ENCODE data around the gene MFAP4. TPM values are rescaled to one million over a fixed set of nuclear protein-coding genes. Genes with fewer than 3 reads are reported as not detected.

MFAP4 gene
- total and polyA plus RNA-seq, 4 donors: 2.1 to 13.3 (median 5.7) TPM

DNA sequence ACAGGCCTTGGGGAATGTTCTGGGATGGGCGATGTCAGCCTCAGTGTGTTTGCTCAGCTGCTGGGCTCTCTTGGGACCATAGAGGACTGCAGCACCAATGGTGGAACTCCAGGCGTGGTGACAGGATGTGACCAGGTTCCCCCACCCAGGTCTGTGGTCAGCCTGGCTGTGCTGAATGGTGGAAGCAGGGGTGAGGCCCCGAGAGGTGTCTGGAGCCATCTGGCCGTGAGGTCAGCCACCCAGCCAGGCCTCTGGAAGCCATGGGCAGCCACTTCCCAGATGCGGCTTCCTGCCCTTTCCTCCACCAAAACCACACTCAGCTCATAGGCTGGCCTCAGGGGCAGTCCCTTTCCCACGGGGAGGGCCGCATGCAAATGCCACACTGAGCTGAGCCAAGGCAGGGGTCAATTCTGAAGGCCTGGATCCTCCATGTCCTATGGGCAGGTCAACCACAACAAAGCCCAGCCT, 16.5 kb downstream of the MFAP4 start:
- WGBS: 73% methylated on average over 7 of the region's 7 CpGs
- Histone ChIP-seq H3K9ac (ENCODE audit: low read depth in 1 of 2, low read length in 2 of 2) (no peak overlapping the region), H3K27me3 (ENCODE audit: control insufficient read depth in 4 of 4, insufficient read depth in 4 of 4, low read length in 3 of 4) (no peaks in the 10 kb centered on the region), H3K4me1 (ENCODE audit: control insufficient read depth in 4 of 4, insufficient read depth in 4 of 4, low read length in 3 of 4) (peaks cover 0 to 4% (median under 1%) of the 10 kb centered on the region in 4 donors), H3K4me3 (ENCODE audit: low read depth in 1 of 3, low read length in 3 of 3) (no peak overlapping the region), H3K9me3 (ENCODE audit: control insufficient read depth in 4 of 4, low read length in 3 of 4) (no peaks in the 10 kb centered on the region), H3K36me3 (ENCODE audit: control insufficient read depth in 4 of 4, insufficient read depth in 3 of 4, low read depth in 1 of 4, low read length in 3 of 4) (no peaks in the 10 kb centered on the region), H3K27ac (ENCODE audit: low read depth in 1 of 2, low read length in 2 of 2) (no peak overlapping the region)
- peak; percentile 32 for DNase-seq (ENCODE audit: low spot score)
- TF ChIP-seq RXRA (IDR thresholded peaks at IDR 0.05): peak in 1 of 2 donors; percentile 13
- TF ChIP-seq, protein P1, sequence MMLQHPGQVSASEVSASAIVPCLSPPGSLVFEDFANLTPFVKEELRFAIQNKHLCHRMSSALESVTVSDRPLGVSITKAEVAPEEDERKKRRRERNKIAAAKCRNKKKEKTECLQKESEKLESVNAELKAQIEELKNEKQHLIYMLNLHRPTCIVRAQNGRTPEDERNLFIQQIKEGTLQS (IDR thresholded peaks at IDR 0.05): no peak

DNA sequence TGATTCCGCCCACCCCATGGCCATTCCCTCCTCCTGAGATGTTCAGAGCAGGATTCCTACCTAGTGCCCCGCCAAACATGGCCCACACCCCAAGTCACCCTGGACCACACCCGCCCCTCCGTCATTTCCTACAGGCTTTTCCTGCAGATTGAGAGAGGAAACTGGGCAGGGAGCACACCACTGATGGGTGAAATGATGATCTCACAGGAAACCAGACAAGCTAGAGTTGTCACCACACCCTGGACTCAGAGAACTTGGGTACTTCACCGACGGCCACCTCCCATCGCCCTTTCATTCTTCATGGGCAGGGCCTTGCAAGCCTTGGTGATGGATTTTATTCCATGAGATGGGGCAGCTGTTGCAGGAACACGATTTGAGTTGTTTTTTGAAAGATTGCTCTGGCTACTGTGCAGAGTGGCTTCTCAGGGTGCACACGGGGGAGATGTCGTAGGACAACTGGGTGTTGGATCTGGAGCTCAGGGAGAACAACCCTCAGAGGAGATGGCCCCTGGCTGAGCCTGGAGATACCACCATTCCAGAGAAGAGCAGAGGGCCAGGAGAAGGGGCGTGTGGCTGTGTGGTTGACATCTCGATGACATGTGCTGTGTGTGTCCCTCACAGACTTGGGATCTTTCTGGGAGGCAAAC, 17.0 kb downstream of the MFAP4 start:
- H3K9ac ChIP-seq (ENCODE audit: low read depth in 1 of 2, low read length in 2 of 2): no peak overlapping the region
- 81% methylated on average over 12 of the region's 12 CpGs for WGBS
- TF ChIP-seq RAD21 (IDR thresholded peaks at IDR 0.05) (no peak), RXRA (IDR thresholded peaks at IDR 0.05) (no peak), GABPA (IDR thresholded peaks at IDR 0.05 in 1 of 2, conservative IDR thresholded peaks at IDR 0.05 in 1 of 2) (no peak), NR2F2 (IDR thresholded peaks at IDR 0.05) (no peak), SP1 (IDR thresholded peaks at IDR 0.05) (no peak), FOXA1 (IDR thresholded peaks at IDR 0.05) (no peak), HNF4G (IDR thresholded peaks at IDR 0.05) (no peak), JUND (IDR thresholded peaks at IDR 0.05) (no peak), FOXA2 (IDR thresholded peaks at IDR 0.05) (no peak), TAF1 (conservative IDR thresholded peaks at IDR 0.05) (no peak), YY1 (IDR thresholded peaks at IDR 0.05) (no peak), EGR1 (IDR thresholded peaks at IDR 0.05; ENCODE audit: low read depth in 2 of 2) (no peak), HNF4A (conservative IDR thresholded peaks at IDR 0.05) (no peak)
- TF ChIP-seq, protein P2, sequence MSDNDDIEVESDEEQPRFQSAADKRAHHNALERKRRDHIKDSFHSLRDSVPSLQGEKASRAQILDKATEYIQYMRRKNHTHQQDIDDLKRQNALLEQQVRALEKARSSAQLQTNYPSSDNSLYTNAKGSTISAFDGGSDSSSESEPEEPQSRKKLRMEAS (IDR thresholded peaks at IDR 0.05): no peak
- TF ChIP-seq, protein P3, sequence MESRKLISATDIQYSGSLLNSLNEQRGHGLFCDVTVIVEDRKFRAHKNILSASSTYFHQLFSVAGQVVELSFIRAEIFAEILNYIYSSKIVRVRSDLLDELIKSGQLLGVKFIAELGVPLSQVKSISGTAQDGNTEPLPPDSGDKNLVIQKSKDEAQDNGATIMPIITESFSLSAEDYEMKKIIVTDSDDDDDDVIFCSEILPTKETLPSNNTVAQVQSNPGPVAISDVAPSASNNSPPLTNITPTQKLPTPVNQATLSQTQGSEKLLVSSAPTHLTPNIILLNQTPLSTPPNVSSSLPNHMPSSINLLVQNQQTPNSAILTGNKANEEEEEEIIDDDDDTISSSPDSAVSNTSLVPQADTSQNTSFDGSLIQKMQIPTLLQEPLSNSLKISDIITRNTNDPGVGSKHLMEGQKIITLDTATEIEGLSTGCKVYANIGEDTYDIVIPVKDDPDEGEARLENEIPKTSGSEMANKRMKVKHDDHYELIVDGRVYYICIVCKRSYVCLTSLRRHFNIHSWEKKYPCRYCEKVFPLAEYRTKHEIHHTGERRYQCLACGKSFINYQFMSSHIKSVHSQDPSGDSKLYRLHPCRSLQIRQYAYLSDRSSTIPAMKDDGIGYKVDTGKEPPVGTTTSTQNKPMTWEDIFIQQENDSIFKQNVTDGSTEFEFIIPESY (IDR thresholded peaks at IDR 0.05): no peak
- TF ChIP-seq, protein P4, sequence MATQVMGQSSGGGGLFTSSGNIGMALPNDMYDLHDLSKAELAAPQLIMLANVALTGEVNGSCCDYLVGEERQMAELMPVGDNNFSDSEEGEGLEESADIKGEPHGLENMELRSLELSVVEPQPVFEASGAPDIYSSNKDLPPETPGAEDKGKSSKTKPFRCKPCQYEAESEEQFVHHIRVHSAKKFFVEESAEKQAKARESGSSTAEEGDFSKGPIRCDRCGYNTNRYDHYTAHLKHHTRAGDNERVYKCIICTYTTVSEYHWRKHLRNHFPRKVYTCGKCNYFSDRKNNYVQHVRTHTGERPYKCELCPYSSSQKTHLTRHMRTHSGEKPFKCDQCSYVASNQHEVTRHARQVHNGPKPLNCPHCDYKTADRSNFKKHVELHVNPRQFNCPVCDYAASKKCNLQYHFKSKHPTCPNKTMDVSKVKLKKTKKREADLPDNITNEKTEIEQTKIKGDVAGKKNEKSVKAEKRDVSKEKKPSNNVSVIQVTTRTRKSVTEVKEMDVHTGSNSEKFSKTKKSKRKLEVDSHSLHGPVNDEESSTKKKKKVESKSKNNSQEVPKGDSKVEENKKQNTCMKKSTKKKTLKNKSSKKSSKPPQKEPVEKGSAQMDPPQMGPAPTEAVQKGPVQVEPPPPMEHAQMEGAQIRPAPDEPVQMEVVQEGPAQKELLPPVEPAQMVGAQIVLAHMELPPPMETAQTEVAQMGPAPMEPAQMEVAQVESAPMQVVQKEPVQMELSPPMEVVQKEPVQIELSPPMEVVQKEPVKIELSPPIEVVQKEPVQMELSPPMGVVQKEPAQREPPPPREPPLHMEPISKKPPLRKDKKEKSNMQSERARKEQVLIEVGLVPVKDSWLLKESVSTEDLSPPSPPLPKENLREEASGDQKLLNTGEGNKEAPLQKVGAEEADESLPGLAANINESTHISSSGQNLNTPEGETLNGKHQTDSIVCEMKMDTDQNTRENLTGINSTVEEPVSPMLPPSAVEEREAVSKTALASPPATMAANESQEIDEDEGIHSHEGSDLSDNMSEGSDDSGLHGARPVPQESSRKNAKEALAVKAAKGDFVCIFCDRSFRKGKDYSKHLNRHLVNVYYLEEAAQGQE (IDR thresholded peaks at IDR 0.05): no peak
- TF ChIP-seq, protein P5, sequence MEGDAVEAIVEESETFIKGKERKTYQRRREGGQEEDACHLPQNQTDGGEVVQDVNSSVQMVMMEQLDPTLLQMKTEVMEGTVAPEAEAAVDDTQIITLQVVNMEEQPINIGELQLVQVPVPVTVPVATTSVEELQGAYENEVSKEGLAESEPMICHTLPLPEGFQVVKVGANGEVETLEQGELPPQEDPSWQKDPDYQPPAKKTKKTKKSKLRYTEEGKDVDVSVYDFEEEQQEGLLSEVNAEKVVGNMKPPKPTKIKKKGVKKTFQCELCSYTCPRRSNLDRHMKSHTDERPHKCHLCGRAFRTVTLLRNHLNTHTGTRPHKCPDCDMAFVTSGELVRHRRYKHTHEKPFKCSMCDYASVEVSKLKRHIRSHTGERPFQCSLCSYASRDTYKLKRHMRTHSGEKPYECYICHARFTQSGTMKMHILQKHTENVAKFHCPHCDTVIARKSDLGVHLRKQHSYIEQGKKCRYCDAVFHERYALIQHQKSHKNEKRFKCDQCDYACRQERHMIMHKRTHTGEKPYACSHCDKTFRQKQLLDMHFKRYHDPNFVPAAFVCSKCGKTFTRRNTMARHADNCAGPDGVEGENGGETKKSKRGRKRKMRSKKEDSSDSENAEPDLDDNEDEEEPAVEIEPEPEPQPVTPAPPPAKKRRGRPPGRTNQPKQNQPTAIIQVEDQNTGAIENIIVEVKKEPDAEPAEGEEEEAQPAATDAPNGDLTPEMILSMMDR (IDR thresholded peaks at IDR 0.05; ENCODE audit: low read depth, low read length, missing input control): no peak
- TF ChIP-seq, protein P1 (IDR thresholded peaks at IDR 0.05): no peak
- H3K36me3 ChIP-seq (ENCODE audit: control insufficient read depth in 4 of 4, insufficient read depth in 3 of 4, low read depth in 1 of 4, low read length in 3 of 4): no peaks in the 10 kb centered on the region
- no peak overlapping the region for H3K4me3 ChIP-seq (ENCODE audit: low read depth in 1 of 3, low read length in 3 of 3)
- no peaks in the 10 kb centered on the region for H3K9me3 ChIP-seq (ENCODE audit: control insufficient read depth in 4 of 4, low read length in 3 of 4)
- no peak for DNase-seq (ENCODE audit: low spot score)
- H3K27me3 ChIP-seq (ENCODE audit: control insufficient read depth in 4 of 4, insufficient read depth in 4 of 4, low read length in 3 of 4): no peaks in the 10 kb centered on the region
- H3K4me1 ChIP-seq (ENCODE audit: control insufficient read depth in 4 of 4, insufficient read depth in 4 of 4, low read length in 3 of 4): peaks cover 1 to 10% (median 2%) of the 10 kb centered on the region in 4 donors
- H3K27ac ChIP-seq (ENCODE audit: low read depth in 1 of 2, low read length in 2 of 2): no peak overlapping the region

Data from liver (tissue), 9 donors.